Ureter (tissue), 1 donor: Measurements from ENCODE around the gene CTDNEP1. TPM values are rescaled to one million over a fixed set of nuclear protein-coding genes. Genes with fewer than 3 reads are reported as not detected.

Experiments
- DNase-seq: peaks from one replicate; pipeline ENCODE4 v3.0.0-alpha.2; 2020; ENCODE audit warnings: low spot score
- total RNA-seq: library from RNA; stranded (reverse); gene quantifications from one replicate; pipeline ENCODE4 v1.2.4, GENCODE V29; 2023
- donor health status: DM: yes; HTN: yes; CAD: no.

The CTDNEP1 gene
- total RNA-seq, 1 donor from 2014 or later = 116 TPM

DNA sequence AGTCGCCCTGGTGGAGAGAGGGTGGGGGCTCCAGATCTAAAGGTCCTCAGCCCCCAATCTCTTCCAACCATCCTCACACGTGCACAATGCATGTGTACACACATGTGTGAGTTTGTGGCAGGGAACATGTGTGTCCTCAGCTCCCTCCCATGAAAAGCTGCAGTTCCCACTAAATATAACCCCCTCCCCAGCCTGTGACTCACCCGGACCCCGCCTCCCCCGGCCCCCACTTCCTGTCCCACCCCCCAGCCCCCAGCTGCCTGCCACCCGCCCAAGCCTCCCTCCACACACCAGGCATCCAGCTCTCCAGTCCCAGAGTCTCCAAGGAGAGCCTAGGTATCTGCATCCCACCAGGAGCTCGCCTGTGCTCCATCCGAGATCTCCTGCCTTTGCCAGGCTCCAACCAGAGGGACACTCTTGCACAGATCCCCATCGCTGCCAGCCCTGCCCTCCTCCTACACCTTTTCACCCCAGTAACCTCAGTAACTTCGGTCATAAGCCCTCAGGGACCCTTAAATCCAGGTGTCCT is 35.8 kb downstream of the CTDNEP1 start:
- DNase-seq = no peak

DNA sequence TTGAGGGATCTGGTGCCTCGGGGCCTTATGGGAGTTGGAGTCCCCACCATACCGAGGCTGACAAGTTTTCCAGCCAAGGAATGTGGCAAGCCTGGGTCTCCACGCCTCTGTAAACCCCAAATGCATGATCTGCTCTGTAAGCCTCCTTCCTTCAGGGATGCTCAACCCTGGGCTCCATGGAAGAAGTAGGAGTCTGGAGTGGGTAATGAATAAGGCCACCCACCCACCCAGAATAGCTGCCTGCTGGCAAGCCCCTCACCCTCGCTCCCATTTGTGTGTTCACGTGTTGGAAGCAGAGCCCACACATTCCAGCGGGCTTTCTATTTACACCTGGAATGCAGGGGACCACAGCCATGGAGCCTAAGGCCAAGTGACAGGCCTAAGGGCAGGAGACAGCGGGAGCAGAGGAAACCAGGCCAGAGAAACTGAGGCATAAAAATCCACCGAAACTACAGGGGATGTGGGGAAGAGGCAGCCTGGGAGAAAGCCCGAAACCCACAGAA is 36.3 kb downstream of the CTDNEP1 start:
- DNase-seq = no peak

DNA sequence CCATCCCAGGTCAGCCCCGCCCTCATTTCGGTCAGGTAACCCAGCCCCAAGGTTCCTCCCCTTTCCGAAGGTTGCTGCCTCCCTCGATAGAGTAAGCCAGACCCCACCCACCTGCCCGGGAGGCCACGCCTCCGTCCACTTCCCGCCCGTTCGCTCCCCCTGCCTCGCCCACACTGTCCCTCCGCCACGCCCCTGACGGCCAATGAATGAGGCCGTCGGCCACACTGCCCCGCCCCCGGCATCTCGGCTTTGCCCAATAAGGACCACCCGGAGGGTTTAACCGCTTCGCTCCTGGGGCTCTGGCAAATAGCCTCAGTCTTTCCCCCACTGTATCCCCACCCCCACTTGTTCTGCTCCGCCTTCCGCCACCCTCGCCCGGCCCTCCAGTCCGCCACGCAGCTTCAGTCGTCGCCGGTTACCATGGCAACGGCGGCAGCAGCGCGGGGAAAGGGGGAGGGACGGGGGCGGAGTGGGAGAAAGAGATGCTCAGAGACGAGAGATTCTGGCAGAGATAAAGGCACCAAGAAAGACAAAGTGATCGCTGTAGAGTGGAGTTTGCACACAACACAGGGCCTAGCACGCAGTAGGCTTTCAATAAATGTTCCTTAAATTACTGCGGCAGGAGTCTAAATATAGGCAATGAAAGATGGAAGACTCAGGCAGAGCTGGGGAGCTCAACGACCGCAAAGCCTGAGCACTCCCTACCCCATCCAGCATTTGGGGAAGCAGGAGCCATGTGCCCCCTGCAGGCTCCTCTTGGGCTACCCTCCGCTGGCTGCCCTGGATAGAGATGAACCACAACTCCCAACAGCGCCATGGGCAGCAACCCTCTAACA is 37.0 kb downstream of the CTDNEP1 start:
- peak; percentile 99 for DNase-seq

GRCh38 chr17:7213895-7214299 is 37.6 kb downstream of the CTDNEP1 start:
- DNase-seq = no peak

GRCh38 chr17:7211491-7212273 is 39.9 kb downstream of the CTDNEP1 start:
- no peak for DNase-seq

DNA sequence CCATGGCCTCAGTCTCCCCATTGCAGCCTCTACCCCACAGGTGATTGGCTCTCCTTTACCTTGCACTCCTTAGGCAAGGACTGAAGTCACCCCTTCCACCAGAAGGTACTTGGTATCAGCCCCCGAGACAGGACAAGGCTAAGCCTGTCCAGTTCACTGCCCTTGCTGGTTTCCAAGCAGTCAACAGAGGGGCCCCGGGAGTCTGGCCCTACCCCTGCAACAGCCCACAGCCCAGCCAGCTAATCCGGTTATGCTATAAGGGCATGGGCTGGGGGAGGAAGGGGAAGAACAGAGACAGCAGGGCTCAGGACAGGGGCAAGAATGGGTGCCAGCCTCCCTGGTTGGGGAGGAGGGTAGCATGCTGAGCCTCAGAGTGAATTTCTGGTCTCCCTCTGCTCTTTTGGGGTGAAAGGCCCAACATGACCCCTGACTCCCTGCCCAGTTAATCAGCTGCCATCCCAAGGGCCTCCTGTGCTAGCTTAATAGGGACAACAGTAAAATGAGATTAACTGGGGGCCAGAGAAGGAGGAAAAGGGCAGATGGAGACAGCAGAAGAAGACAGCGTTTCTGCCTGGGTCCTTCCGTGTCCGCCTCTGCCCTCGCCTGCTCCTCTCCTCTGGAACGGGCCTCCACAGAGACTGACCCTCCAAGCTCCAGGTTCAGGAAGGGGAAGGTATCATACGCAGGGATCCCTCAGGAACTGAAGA is 42.6 kb downstream of the CTDNEP1 start:
- DNase-seq = no peak

GRCh38 chr17:7208027-7208571 is 43.4 kb downstream of the CTDNEP1 start:
- DNase-seq = no peak

GRCh38 chr17:7207120-7208001 is 44.2 kb downstream of the CTDNEP1 start:
- DNase-seq = no peak

- DNase-seq = no peak
Measured at GRCh38 chr17:7205561-7205960, 46.0 kb downstream of the CTDNEP1 start.

DNA sequence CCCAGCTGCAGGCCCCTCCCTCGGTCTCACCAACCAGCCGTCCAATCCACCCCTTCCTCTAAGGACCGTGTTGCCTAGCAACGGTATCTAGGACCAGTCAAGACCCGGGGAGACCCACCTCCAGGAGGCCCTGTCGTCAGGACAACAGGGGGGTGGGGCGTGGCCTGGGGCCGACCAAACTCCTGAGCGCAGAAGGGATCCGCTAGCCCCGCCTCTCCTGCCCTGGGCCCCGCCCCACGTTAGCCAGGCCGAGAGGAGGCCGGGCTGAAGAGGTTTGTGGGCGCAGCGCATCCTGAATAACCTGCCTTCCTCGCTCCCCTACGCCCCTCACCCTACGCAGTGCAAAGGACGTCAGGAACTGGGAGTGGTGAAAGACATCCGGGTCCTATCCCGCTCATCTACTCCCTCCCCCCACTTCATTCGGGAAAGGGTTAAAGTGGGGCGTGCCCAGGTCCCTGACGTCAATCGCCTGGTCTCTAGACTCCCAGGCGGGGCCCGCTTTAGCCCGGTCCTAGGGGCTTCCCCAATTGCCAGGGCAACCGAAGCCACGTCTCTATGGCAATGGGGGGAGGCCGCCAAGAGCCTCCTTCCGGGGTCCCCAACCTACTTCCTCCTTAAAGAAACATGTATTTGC is 46.6 kb downstream of the CTDNEP1 start:
- peak; percentile 91 for DNase-seq

DNA sequence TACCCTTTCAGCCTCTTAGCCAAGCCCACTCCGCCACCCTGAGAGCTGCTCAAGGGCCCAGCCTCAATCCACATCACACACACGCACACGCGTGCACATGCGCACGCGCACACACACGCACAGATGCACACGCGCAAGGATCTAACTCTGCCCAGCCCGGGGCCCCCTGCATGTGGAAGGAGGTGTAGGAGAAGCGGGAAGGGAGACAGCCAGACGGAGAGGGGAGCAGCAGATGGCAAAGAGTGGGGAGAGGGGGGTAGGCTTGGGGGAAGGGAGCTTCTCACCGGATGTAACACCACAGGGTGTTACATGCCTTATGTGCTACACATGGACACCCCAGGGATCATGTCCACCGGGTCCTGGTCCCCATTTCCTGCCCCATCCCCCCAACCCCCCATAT is 47.2 kb downstream of the CTDNEP1 start:
- DNase-seq = no peak

- DNase-seq = no peak
Measured at GRCh38 chr17:7203391-7203790, 48.1 kb downstream of the CTDNEP1 start.

GRCh38 chr17:7196651-7197401 is 54.7 kb downstream of the CTDNEP1 start:
- DNase-seq = no peak

DNA sequence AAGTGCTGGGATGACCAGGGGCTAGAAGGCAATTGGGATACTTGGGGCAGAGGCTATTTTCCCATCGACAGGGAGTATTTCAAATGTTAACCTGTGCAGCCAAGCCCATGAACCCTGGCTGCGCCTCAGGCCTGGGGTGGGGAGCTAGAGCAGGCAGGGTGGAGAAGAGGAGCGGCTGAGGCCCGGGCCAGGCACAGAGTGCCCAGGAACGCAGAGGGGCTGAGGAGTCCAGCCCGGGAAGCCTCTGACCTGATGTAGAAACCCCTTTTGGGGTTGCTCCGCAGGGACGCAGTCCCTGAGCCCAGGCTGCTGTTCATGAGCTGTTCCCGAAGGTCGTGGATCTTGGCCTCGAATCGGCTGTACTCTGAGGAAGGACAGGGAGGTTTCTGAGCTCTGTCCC is 55.6 kb downstream of the CTDNEP1 start:
- no peak for DNase-seq

Other genes starting within 250 kb of the CTDNEP1 start
- gene RNASEK, start 239.1 kb downstream of the CTDNEP1 start, total RNA-seq = 151 TPM
- gene BCL6B, start 228.7 kb downstream of the CTDNEP1 start, total RNA-seq = 21.6 TPM
- 6.7 TPM for gene SLC16A13, start 215.7 kb downstream of the CTDNEP1 start, total RNA-seq
- gene SLC16A11, start 207.6 kb downstream of the CTDNEP1 start, total RNA-seq = 2.8 TPM
- gene CLEC10A, start 171.5 kb downstream of the CTDNEP1 start, total RNA-seq = 5.1 TPM
- not detected for gene ASGR2, start 136.9 kb downstream of the CTDNEP1 start, total RNA-seq
- gene ASGR1, start 72.4 kb downstream of the CTDNEP1 start, total RNA-seq = 2.6 TPM
- gene DLG4, start 31.9 kb downstream of the CTDNEP1 start, total RNA-seq = 26.8 TPM
- 855 TPM for gene ACADVL, start 31.8 kb downstream of the CTDNEP1 start, total RNA-seq
- gene DVL2, start 17.2 kb downstream of the CTDNEP1 start, total RNA-seq = 38.4 TPM
- gene PHF23, start 12.3 kb downstream of the CTDNEP1 start, total RNA-seq = 37.6 TPM
- 453 TPM for gene GABARAP, start 9.3 kb downstream of the CTDNEP1 start, total RNA-seq
- 46.3 TPM for gene ELP5, start 481 bp upstream of the CTDNEP1 start, total RNA-seq
- 157 TPM for gene CLDN7, start 10.7 kb upstream of the CTDNEP1 start, total RNA-seq
- gene SLC2A4, start 30.0 kb upstream of the CTDNEP1 start, total RNA-seq = 11.2 TPM
- not detected for gene YBX2, start 42.9 kb upstream of the CTDNEP1 start, total RNA-seq
- 425 TPM for gene EIF5A, start 55.9 kb upstream of the CTDNEP1 start, total RNA-seq
- 67.6 TPM for gene GPS2, start 63.6 kb upstream of the CTDNEP1 start, total RNA-seq
- gene NEURL4, start 77.6 kb upstream of the CTDNEP1 start, total RNA-seq = 49.6 TPM
- gene ACAP1, start 84.8 kb upstream of the CTDNEP1 start, total RNA-seq = 12.7 TPM
- 11.5 TPM for gene KCTD11, start 100.4 kb upstream of the CTDNEP1 start, total RNA-seq
- gene TMEM95, start 103.4 kb upstream of the CTDNEP1 start, total RNA-seq = not detected
- gene TNK1, start 129.4 kb upstream of the CTDNEP1 start, total RNA-seq = 12.3 TPM
- gene PLSCR3, start 142.8 kb upstream of the CTDNEP1 start, total RNA-seq = 43.0 TPM
- 115 TPM for gene TMEM256, start 152.4 kb upstream of the CTDNEP1 start, total RNA-seq
- 22.3 TPM for gene NLGN2, start 156.1 kb upstream of the CTDNEP1 start, total RNA-seq
- gene SPEM1, start 168.6 kb upstream of the CTDNEP1 start, total RNA-seq = not detected
- not detected for gene SPEM2, start 173.9 kb upstream of the CTDNEP1 start, total RNA-seq
- not detected for gene SPEM3, start 177.1 kb upstream of the CTDNEP1 start, total RNA-seq
- 8.1 TPM for gene TMEM102, start 183.7 kb upstream of the CTDNEP1 start, total RNA-seq
- gene FGF11, start 187.8 kb upstream of the CTDNEP1 start, total RNA-seq = 3.5 TPM
- 6.8 TPM for gene CHRNB1, start 193.3 kb upstream of the CTDNEP1 start, total RNA-seq
- 65.5 TPM for gene ZBTB4, start 227.9 kb upstream of the CTDNEP1 start, total RNA-seq
- gene SLC35G6, start 229.7 kb upstream of the CTDNEP1 start, total RNA-seq = not detected
- gene POLR2A, start 232.6 kb upstream of the CTDNEP1 start, total RNA-seq = 151 TPM